ENCODE results near the gene DIP2C.

DNA sequence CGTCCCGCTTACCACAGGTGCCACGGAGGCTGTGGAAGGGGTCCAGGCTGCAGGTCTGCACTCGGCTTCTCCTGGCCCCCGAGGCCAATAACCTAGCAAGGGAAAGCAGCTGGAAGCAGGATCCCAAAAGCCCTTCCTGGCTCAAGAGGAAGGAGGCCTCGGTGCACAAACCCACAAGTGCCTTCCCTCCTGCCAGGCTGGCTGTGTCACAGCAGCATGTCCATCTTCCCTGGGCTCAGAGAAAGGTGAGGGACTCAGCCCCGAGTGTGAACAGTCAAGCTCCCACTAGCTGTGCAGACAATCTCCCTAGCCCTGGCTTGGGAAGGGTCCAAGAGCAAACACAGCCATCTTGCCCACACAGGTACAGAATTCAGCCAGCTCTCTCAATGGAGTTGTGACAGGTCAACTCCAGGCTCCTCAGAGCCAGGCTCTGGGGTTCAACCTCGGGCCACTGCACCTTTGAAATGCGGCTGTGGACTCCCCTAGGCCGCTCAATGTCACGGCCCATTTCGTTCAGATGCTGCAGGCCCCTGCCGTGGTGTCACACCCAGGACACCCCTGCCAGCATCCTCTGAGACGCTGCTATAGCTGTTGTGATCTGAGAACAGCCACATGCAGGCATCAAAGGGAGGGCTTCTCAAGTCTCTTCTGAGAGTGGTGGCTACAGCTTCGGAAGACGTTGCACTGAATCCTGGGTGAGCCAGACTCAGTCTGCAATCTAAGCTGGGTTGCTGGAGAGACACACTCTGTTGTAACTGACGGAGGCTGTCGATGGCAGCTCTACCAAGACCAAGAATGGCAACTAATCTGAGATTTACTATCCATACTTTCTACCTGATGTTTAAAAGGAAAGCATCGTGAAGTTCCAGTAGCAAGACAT is 137.9 kb downstream of the DIP2C start:
- TF ChIP-seq RFX5 (IDR thresholded peaks at IDR 0.05; ENCODE audit: low read length): no peak
- no peak for TF ChIP-seq EP300 (IDR thresholded peaks at IDR 0.05; ENCODE audit: borderline replicate concordance in 1 of 2, low read depth in 1 of 2, low read length in 1 of 2)
- TF ChIP-seq POLR2AphosphoS5 (IDR thresholded peaks at IDR 0.05; ENCODE audit: low read depth, low read length): no peak
- TF ChIP-seq SIN3A (IDR thresholded peaks at IDR 0.05; ENCODE audit: borderline replicate concordance, low read depth, low read length): no peak
- no peak for TF ChIP-seq TAF1 (IDR thresholded peaks at IDR 0.05; ENCODE audit: borderline replicate concordance, low read depth, low read length)
